ENCODE results near the gene SLC25A28. TPM values are rescaled to one million over a fixed set of nuclear protein-coding genes. Genes with fewer than 3 reads are reported as not detected.

The SLC25A28 gene
- total and polyA plus RNA-seq, 7 experiments from 2014 or later = 21.3 to 101 (median 85.5) TPM

DNA sequence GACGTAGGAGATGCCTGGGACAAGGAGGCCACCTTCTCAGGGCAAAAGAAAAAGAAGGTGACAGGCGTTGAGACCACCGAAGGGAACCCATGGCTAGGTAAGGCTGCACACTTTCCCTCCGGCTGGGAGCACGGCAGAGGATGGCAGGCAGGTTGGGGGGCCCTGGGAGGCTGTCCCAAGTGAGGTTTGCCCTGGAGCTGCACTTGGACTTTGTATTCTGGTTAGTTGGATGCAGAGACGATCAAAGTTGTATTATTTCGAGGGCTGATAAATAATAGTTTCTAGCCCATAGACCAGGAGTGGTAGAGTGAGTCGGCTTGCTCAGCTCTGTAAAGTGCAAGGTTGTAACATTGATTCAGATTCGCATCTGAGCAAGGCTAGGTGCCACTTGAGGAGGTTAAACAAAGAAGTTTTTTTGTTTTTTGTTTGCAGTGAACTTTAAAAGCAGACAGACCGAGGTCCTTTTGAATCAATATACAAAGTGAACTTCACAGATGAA is 39.7 kb upstream of the SLC25A28 start:
- DNase-seq (peak in 1 of 9 donors; percentile 2), ATAC-seq (no peak)
- CTCF ChIA-PET = interaction anchor here (2.0 kb wide), 1 partner anchor 42 kb away, joined by 8 read pairs; no protein-coding TSS in a partner anchor
- H3K4me1 Mint-ChIP-seq = peaks cover 17 to 32% (median 21%) of the 10 kb centered on the region in 7 donors
- intact Hi-C loops (cut with micrococcal nuclease) = loop anchor here (1.0 to 5.0 kb wide), 5 partner anchors 40 to 1213 kb away; partner anchors contain the start of genes COX15 (in 2 of the 2), CUTC (in 2 of the 2), GOT1 (in 2 of the 2) and SLC25A28 (in 2 of the 2)
- H3K27ac Mint-ChIP-seq = peak overlapping the region in 7 of 9 donors; percentile 26 to 77 (median 68)
- Histone ChIP-seq H3K4me3 (ENCODE audit: low read length) (peak overlapping the region; percentile 72), H3K27ac (ENCODE audit: low read depth, low read length) (peak overlapping the region; percentile 69), H3K4me1 (ENCODE audit: control insufficient read depth in 2 of 2, insufficient read depth in 2 of 2, low read length in 2 of 2) (no peaks in the 10 kb centered on the region), H3K36me3 (ENCODE audit: control insufficient read depth in 2 of 3, insufficient read depth in 3 of 3, low read length in 3 of 3) (no peaks in the 10 kb centered on the region), H3K27me3 (ENCODE audit: control insufficient read depth in 2 of 2, insufficient read depth in 2 of 2, low read length in 2 of 2) (no peaks in the 10 kb centered on the region), H3K9me3 (ENCODE audit: control insufficient read depth in 2 of 3, low read length in 3 of 3) (no peaks in the 10 kb centered on the region)
- H3K36me3 Mint-ChIP-seq = peaks cover 0 to 10% (median 1%) of the 10 kb centered on the region in 5 donors
- peak overlapping the region; percentile 80 to 95 (median 92) for H3K4me3 Mint-ChIP-seq
- H3K27me3 Mint-ChIP-seq = peaks cover 0 to 25% (median 15%) of the 10 kb centered on the region in 5 donors
- POLR2A ChIA-PET = interaction anchor here (0.6 to 3.6 kb wide), 3 partner anchors 38 to 161 kb away, joined by 5 to 14 read pairs (median 13); partner anchors contain the start of gene SLC25A28
- H3K9me3 Mint-ChIP-seq = no peaks in the 10 kb centered on the region

DNA sequence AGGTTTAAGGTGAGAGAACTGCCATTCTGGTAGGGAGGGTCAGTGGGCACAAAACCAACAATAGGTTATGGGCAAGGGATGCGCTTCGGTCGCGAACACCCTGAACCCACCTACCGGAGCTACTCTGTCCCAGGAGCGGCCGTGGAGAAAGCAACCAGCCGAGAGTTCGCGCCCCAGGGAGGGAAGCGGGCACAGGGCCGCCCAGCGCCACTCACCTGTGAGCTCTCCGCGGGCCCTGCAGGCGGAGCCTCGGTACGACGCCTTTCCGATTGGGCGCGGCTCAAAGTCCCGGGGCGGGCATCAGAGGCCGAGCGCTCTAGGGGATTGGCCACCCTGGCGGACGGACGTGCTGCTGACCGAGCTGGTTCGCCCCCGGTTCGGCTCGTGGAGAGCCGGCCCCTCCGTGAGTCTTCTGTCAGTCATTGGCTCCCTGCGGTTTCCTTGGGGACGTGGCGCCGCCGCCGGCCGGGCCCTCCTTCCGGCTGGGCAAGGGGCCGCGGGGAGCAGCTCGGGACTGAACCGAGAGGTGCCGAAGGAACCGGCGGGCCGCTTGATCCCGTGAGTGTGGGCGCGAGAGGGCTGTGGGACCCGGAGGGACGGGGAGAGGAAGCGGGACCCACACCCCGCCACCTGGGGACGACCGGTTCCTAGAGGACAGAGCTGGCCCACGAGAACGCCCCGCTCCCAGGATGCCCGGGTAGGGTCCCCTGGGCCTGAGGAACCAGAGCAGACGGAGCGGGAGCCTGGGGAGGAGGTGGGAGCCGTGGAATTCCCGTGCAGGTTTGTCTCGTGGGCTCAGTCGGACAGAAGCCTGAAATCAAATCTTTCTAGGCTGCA is 39.0 kb upstream of the SLC25A28 start, which contains the start of gene ENTPD7:
Gene ENTPD7, plus strand, starts transcription at position 479 of the 837 bp plus-strand sequence. CDS start 448 bp downstream, outside the sequence.
- H3K4me3 ChIP-seq (ENCODE audit: low read length) = peak within 1 kb of the TSS; percentile 72
- H3K4me3 Mint-ChIP-seq = peak within 1 kb of the TSS; percentile 80 to 95 (median 92)
- H3K36me3 Mint-ChIP-seq = peaks cover 0 to 10% (median 1%) of the 10 kb centered on the region in 5 donors
- ATAC-seq = peak; percentile 99
- no peaks in the 10 kb centered on the region for H3K36me3 ChIP-seq (ENCODE audit: control insufficient read depth in 2 of 3, insufficient read depth in 3 of 3, low read length in 3 of 3)
- no peaks in the 10 kb centered on the region for H3K4me1 ChIP-seq (ENCODE audit: control insufficient read depth in 2 of 2, insufficient read depth in 2 of 2, low read length in 2 of 2)
- H3K27ac ChIP-seq (ENCODE audit: low read depth, low read length) = peak within 1 kb of the TSS; percentile 69
- POLR2A ChIA-PET = interaction anchor here (0.6 to 3.6 kb wide), 4 partner anchors 37 to 160 kb away, joined by 4 to 14 read pairs (median 9); partner anchors contain the start of gene SLC25A28
- CTCF ChIA-PET = interaction anchor here (0.6 to 2.0 kb wide), 3 partner anchors 37 to 56 kb away, joined by 3 to 8 read pairs (median 5); no protein-coding TSS in a partner anchor
- H3K27me3 ChIP-seq (ENCODE audit: control insufficient read depth in 2 of 2, insufficient read depth in 2 of 2, low read length in 2 of 2) = no peaks in the 10 kb centered on the region
- peaks cover 17 to 32% (median 21%) of the 10 kb centered on the region in 7 donors for H3K4me1 Mint-ChIP-seq
- H3K27me3 Mint-ChIP-seq = peaks cover 0 to 25% (median 15%) of the 10 kb centered on the region in 5 donors
- H3K9me3 ChIP-seq (ENCODE audit: control insufficient read depth in 2 of 3, low read length in 3 of 3) = no peaks in the 10 kb centered on the region
- H3K27ac Mint-ChIP-seq = peak within 1 kb of the TSS; percentile 5 to 88 (median 73)
- no peaks in the 10 kb centered on the region for H3K9me3 Mint-ChIP-seq
- DNase-seq = peak; percentile 66 to 90 (median 77)
- intact Hi-C loops (cut with micrococcal nuclease) = loop anchor here (1.0 to 5.0 kb wide), 5 partner anchors 39 to 1212 kb away; partner anchors contain the start of genes COX15 (in 2 of the 2), CUTC (in 2 of the 2), GOT1 (in 2 of the 2) and SLC25A28 (in 2 of the 2)

GRCh38 chr10:99658622-99659030 is 38.4 kb upstream of the SLC25A28 start:
- H3K4me3 Mint-ChIP-seq = peak overlapping the region; percentile 80 to 95 (median 92)
- Histone ChIP-seq H3K36me3 (ENCODE audit: control insufficient read depth in 2 of 3, insufficient read depth in 3 of 3, low read length in 3 of 3) (no peaks in the 10 kb centered on the region), H3K9me3 (ENCODE audit: control insufficient read depth in 2 of 3, low read length in 3 of 3) (no peaks in the 10 kb centered on the region), H3K4me1 (ENCODE audit: control insufficient read depth in 2 of 2, insufficient read depth in 2 of 2, low read length in 2 of 2) (no peaks in the 10 kb centered on the region), H3K27me3 (ENCODE audit: control insufficient read depth in 2 of 2, insufficient read depth in 2 of 2, low read length in 2 of 2) (no peaks in the 10 kb centered on the region), H3K27ac (ENCODE audit: low read depth, low read length) (peak overlapping the region; percentile 69), H3K4me3 (ENCODE audit: low read length) (peak overlapping the region; percentile 72)
- peaks cover 0 to 28% (median 17%) of the 10 kb centered on the region in 5 donors for H3K27me3 Mint-ChIP-seq
- intact Hi-C loops (cut with micrococcal nuclease) = loop anchor here (1.0 to 5.0 kb wide), 5 partner anchors 38 to 1211 kb away; partner anchors contain the start of genes COX15 (in 2 of the 2), CUTC (in 2 of the 2), GOT1 (in 2 of the 2) and SLC25A28 (in 2 of the 2)
- peak in 5 of 9 donors; percentile 3 to 65 (median 9) for DNase-seq
- H3K9me3 Mint-ChIP-seq = no peaks in the 10 kb centered on the region
- peaks cover 0 to 6% (median under 1%) of the 10 kb centered on the region in 5 donors for H3K36me3 Mint-ChIP-seq
- peak overlapping the region; percentile 5 to 88 (median 73) for H3K27ac Mint-ChIP-seq
- H3K4me1 Mint-ChIP-seq = peaks cover 17 to 32% (median 20%) of the 10 kb centered on the region in 7 donors
- ChIA-PET CTCF (interaction anchor here (1.0 to 2.0 kb wide), 2 partner anchors 37 to 41 kb away, joined by 3 to 8 read pairs; no protein-coding TSS in a partner anchor), POLR2A (interaction anchor here (0.9 to 3.6 kb wide), 3 partner anchors 37 to 40 kb away, joined by 4 to 14 read pairs (median 13); partner anchors contain the start of gene SLC25A28)
- peak; percentile 14 for ATAC-seq

GRCh38 chr10:99656199-99657064 is 36.2 kb upstream of the SLC25A28 start:
- ATAC-seq = no peak
- no peak overlapping the region for H3K27ac Mint-ChIP-seq
- Histone ChIP-seq H3K27ac (ENCODE audit: low read depth, low read length) (no peak overlapping the region), H3K27me3 (ENCODE audit: control insufficient read depth in 2 of 2, insufficient read depth in 2 of 2, low read length in 2 of 2) (no peaks in the 10 kb centered on the region), H3K4me3 (ENCODE audit: low read length) (no peak overlapping the region), H3K4me1 (ENCODE audit: control insufficient read depth in 2 of 2, insufficient read depth in 2 of 2, low read length in 2 of 2) (no peaks in the 10 kb centered on the region), H3K36me3 (ENCODE audit: control insufficient read depth in 2 of 3, insufficient read depth in 3 of 3, low read length in 3 of 3) (no peaks in the 10 kb centered on the region), H3K9me3 (ENCODE audit: control insufficient read depth in 2 of 3, low read length in 3 of 3) (no peaks in the 10 kb centered on the region)
- no peaks in the 10 kb centered on the region for H3K9me3 Mint-ChIP-seq
- peaks cover 6 to 31% (median 21%) of the 10 kb centered on the region in 5 donors for H3K27me3 Mint-ChIP-seq
- intact Hi-C loops (cut with micrococcal nuclease) = loop anchor here in 1 of 2 donors (5.0 kb wide), 1 partner anchor 1209 kb away; the partner anchor contains the start of gene HPS1
- H3K4me3 Mint-ChIP-seq = peak overlapping the region in 1 of 10 donors; percentile 50
- CTCF ChIA-PET = no interaction called here
- no peaks in the 10 kb centered on the region for H3K36me3 Mint-ChIP-seq
- H3K4me1 Mint-ChIP-seq = peaks cover 17 to 25% (median 20%) of the 10 kb centered on the region in 7 donors
- no peak for DNase-seq
- POLR2A ChIA-PET = no interaction called here

DNA sequence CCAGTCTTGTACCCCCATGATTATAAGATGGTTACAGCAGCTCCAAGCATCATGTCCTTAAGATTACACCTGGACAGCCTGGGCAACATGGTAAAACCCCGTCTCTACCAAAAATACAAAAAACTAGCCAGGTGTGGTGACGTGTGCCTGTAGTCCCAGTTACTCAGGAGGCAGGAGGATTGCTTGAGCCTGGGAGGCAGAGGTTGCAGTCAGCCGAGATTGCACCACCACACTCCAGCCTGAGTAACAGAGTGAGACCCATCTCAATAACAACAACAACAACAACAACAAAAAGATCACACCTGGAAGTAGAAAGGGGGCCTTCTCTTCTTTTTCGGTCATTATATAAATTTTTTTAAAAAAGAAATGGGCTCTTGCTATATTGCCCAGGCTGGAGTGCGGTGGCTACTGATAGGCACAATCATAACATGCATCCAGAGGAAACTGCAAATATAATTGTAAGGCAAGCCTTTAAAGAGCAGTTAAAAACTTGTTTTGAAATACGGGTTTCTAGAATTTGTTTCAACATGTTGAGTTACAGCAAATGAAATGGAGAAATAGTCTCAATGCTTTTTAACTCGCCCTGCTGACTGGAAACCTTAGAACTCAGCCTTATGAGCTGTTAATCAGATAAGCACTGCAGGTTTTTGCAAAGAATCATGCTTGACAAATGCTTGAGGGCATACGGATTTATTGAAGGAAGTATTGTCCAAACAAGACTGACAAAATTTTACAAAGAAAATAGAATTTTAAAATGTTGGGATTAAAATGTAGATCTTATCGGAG is 34.3 kb upstream of the SLC25A28 start:
- Histone ChIP-seq H3K27me3 (ENCODE audit: control insufficient read depth in 2 of 2, insufficient read depth in 2 of 2, low read length in 2 of 2) (no peaks in the 10 kb centered on the region), H3K4me3 (ENCODE audit: low read length) (no peak overlapping the region), H3K4me1 (ENCODE audit: control insufficient read depth in 2 of 2, insufficient read depth in 2 of 2, low read length in 2 of 2) (no peaks in the 10 kb centered on the region), H3K9me3 (ENCODE audit: control insufficient read depth in 2 of 3, low read length in 3 of 3) (no peaks in the 10 kb centered on the region), H3K36me3 (ENCODE audit: control insufficient read depth in 2 of 3, insufficient read depth in 3 of 3, low read length in 3 of 3) (no peaks in the 10 kb centered on the region), H3K27ac (ENCODE audit: low read depth, low read length) (no peak overlapping the region)
- ChIA-PET CTCF (no interaction called here), POLR2A (no interaction called here)
- Mint-ChIP-seq H3K9me3 (peaks cover 0 to 3% (median 0%) of the 10 kb centered on the region in 11 donors), H3K36me3 (peaks cover 0 to 5% (median 0%) of the 10 kb centered on the region in 5 donors), H3K27ac (no peak overlapping the region), H3K27me3 (peaks cover 23 to 45% (median 32%) of the 10 kb centered on the region in 5 donors), H3K4me1 (peaks cover 9 to 20% (median 10%) of the 10 kb centered on the region in 7 donors), H3K4me3 (no peak overlapping the region)
- DNase-seq (no peak), ATAC-seq (no peak)
- intact Hi-C loops (cut with micrococcal nuclease) = loop anchor here in 1 of 2 donors (5.0 kb wide), 1 partner anchor 1207 kb away; the partner anchor contains the start of gene HPS1
